Esophagus squamous epithelium (tissue), 5 donors: ENCODE measurements around the gene SNX20. TPM values are rescaled to one million over a fixed set of nuclear protein-coding genes. Genes with fewer than 3 reads are reported as not detected.

Source experiments
- DNase-seq: peaks from one replicate; lab custom pipeline; 2025; lab: John Stamatoyannopoulos, UW
- H3K27ac ChIP-seq, 4 donors: fragments of 200-600 bp; sonication (generic); one replicate each; pipeline ENCODE4 v1.5.1; 2016 to 2019; ENCODE audit warnings: mild to moderate bottlenecking in 1 of 4
- H3K27me3 ChIP-seq, 4 donors: fragments of 200-600 bp; sonication (generic); 1 replicate in 3 of 4; 2 replicates in 1 of 4; pipeline versions ENCODE4 v1.5.1 to v1.6.0; 2017 to 2021; ENCODE audit warnings: antibody characterized with exemption in 1 of 4
- H3K36me3 ChIP-seq, 3 donors: fragments of 200-600 bp; sonication (generic); one replicate each; pipeline ENCODE4 v1.5.1; 2016 to 2019
- H3K4me1 ChIP-seq, 3 donors: fragments of 200-600 bp; sonication (generic); one replicate each; pipeline ENCODE4 v1.5.1; 2017 to 2019
- H3K4me3 ChIP-seq, 4 donors: fragments of 200-600 bp; sonication (generic); 1 replicate in 3 of 4; 2 replicates in 1 of 4; pipeline ENCODE4 v1.5.1; 2016 to 2019; ENCODE audit warnings: mild to moderate bottlenecking in 2 of 4, moderate library complexity in 1 of 4
- H3K9me3 ChIP-seq, 3 donors: fragments of 200-600 bp; sonication (generic); one replicate each; pipeline ENCODE4 v1.5.1; 2016 to 2019
- CTCF ChIP-seq, 6 experiments: fragments of 450-650 bp in 4 of 6; fragments of 200-600 bp in 2 of 6; sonication (generic) in 2 of 6; IDR thresholded peaks; one replicate each; pipeline ENCODE4 v1.5.1; 2016 to 2019; ENCODE audit warnings: antibody characterized with exemption in 6 of 6, mild to moderate bottlenecking in 4 of 6, moderate library complexity in 4 of 6
- POLR2A ChIP-seq, 4 donors: fragments of 450-650 bp; IDR thresholded peaks; one replicate each; pipeline ENCODE4 v1.6.1; 2017; ENCODE audit warnings: antibody characterized with exemption in 4 of 4, mild to moderate bottlenecking in 4 of 4, moderate library complexity in 3 of 4
- WGBS, 2 donors: methylation state at CpG; one replicate each; pipeline ENCODE4 v1.1.5; 2018; 5-methylcytosine and 5-hydroxymethylcytosine counted together
- intact Hi-C: fragments of 100-400 bp; cut with DNase I; formaldehyde crosslinking; loops from one replicate; pipeline ENCODE4 v1.15.0; 2022
- total RNA-seq, 4 donors: library from RNA; depleted of rRNA; stranded (reverse); fragments of >200 nt; gene quantifications; one replicate each; pipeline ENCODE4 v1.1.0, GENCODE V29; 2016
- donor health status: DM: yes; HTN: yes; CAD: no.

Gene SNX20
- total RNA-seq, 4 donors from 2014 or later = 0.38 to 2.9 (median 1.7) TPM

- Histone ChIP-seq H3K4me1 (peaks cover 4 to 25% (median 12%) of the 10 kb centered on the region in 3 donors), H3K36me3 (peaks cover 0 to 28% (median 0%) of the 10 kb centered on the region in 3 donors), H3K27ac (no peak overlapping the region), H3K9me3 (no peaks in the 10 kb centered on the region), H3K27me3 (no peaks in the 10 kb centered on the region), H3K4me3 (no peak overlapping the region)
- intact Hi-C loops = no loop called here
- WGBS, 2 donors = 90 to 94% methylated on average over 3 to 4 of the region's 4 CpGs
- TF ChIP-seq POLR2A (IDR thresholded peaks at IDR 0.05) (no peak), CTCF (IDR thresholded peaks at IDR 0.05) (no peak)
- DNase-seq = no peak
Measured at GRCh38 chr16:50629334-50629733, 51.8 kb downstream of the SNX20 start.

GRCh38 chr16:50628156-50628802 lies 52.8 kb downstream of the SNX20 start:
- H3K36me3 ChIP-seq = peaks cover 0 to 20% (median 0%) of the 10 kb centered on the region in 3 donors
- no peak overlapping the region for H3K4me3 ChIP-seq
- H3K27me3 ChIP-seq = no peaks in the 10 kb centered on the region
- DNase-seq = no peak
- TF ChIP-seq CTCF (IDR thresholded peaks at IDR 0.05) = no peak
- intact Hi-C loops = no loop called here
- 82 to 98% methylated on average over 7 to 8 of the region's 9 CpGs for WGBS, 2 donors
- no peak overlapping the region for H3K27ac ChIP-seq
- peaks cover 4 to 25% (median 12%) of the 10 kb centered on the region in 3 donors for H3K4me1 ChIP-seq
- H3K9me3 ChIP-seq = no peaks in the 10 kb centered on the region

- H3K36me3 ChIP-seq = peaks cover 0 to 14% (median 0%) of the 10 kb centered on the region in 3 donors
- H3K4me3 ChIP-seq = no peak overlapping the region
- H3K9me3 ChIP-seq = no peaks in the 10 kb centered on the region
- H3K27ac ChIP-seq = peak overlapping the region in 1 of 4 donors; percentile 54
- intact Hi-C loops = no loop called here
- H3K27me3 ChIP-seq = no peaks in the 10 kb centered on the region
- DNase-seq = no peak
- TF ChIP-seq POLR2A (IDR thresholded peaks at IDR 0.05) = no peak
- TF ChIP-seq CTCF (IDR thresholded peaks at IDR 0.05) = peak in 3 of 6 experiments; percentile 14 to 25 (median 23)
- peaks cover 4 to 25% (median 12%) of the 10 kb centered on the region in 3 donors for H3K4me1 ChIP-seq
- 0 to 12% methylated on average over 5 of the region's 10 CpGs for WGBS, 2 donors
Measured at GRCh38 chr16:50627419-50627818, 53.7 kb downstream of the SNX20 start.

GRCh38 chr16:50626868-50627267 lies 54.2 kb downstream of the SNX20 start:
- Histone ChIP-seq H3K4me3 (no peak overlapping the region), H3K36me3 (peaks cover 0 to 10% (median 0%) of the 10 kb centered on the region in 3 donors), H3K4me1 (peaks cover 4 to 25% (median 12%) of the 10 kb centered on the region in 3 donors), H3K9me3 (no peaks in the 10 kb centered on the region), H3K27me3 (no peaks in the 10 kb centered on the region), H3K27ac (peak overlapping the region in 1 of 4 donors; percentile 54)
- TF ChIP-seq POLR2A (IDR thresholded peaks at IDR 0.05) = no peak
- TF ChIP-seq CTCF (IDR thresholded peaks at IDR 0.05) = no peak
- 28 to 49% methylated on average over 3 to 4 of the region's 4 CpGs for WGBS, 2 donors
- no peak for DNase-seq
- intact Hi-C loops = no loop called here

GRCh38 chr16:50625374-50625773 lies 55.7 kb downstream of the SNX20 start:
- WGBS, 2 donors = no CpG with 5 or more reads among the region's 12 CpGs
- Histone ChIP-seq H3K9me3 (no peaks in the 10 kb centered on the region), H3K27me3 (no peaks in the 10 kb centered on the region), H3K27ac (no peak overlapping the region), H3K36me3 (no peaks in the 10 kb centered on the region), H3K4me1 (peaks cover 4 to 25% (median 12%) of the 10 kb centered on the region in 3 donors), H3K4me3 (no peak overlapping the region)
- intact Hi-C loops = no loop called here
- no peak for TF ChIP-seq POLR2A (IDR thresholded peaks at IDR 0.05)
- TF ChIP-seq CTCF (IDR thresholded peaks at IDR 0.05) = no peak
- no peak for DNase-seq
